NCI-H2196 treated with DMSO at 0.1 percent for 48 hours (cell line): Measurements from ENCODE around the gene SLC6A11.

Experiments
- DNase-seq: peaks from one replicate; lab custom pipeline; 2025; ENCODE audit not compliant: unreplicated experiment; lab: John Stamatoyannopoulos, UW

Gene SLC6A11

DNA sequence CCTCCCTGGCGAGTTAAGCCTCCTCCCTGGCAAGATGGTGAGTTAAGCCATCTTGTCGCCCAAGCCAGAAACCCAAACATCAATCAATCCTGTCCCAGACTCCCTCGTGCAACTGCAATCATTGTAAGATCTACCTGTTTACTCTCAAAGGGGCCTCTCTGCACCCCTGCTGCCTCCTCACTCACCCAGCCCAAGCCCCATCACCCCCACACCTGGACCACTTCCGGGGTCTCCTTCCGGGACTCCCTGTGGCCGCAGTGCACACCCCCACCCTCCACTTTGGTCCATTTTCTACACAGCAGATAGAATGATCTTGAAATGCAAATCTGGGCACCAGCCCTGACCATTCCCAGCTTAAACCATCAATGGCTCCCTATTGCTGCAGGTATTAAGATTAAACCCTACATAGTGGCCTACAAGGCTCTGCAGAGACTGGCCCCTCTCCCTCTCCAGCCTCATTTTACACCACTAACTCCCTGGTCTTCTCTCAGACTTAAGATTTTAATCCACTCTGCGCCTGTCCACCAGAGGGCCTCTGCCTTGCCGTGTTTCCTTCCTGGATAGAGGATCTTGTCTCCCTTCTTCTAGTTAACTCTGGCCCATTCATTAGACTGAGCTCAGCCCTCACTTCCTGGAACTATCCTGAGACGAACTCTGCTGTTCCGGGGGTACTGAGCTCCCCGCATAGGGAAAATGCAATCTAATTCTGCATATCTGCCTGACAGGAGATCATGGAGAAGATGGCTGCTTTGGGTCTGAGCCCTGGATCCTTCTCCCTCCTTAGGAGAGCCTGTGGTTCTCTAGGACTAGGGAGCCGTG, 134.7 kb downstream of the SLC6A11 start:
- no peak for DNase-seq

DNA sequence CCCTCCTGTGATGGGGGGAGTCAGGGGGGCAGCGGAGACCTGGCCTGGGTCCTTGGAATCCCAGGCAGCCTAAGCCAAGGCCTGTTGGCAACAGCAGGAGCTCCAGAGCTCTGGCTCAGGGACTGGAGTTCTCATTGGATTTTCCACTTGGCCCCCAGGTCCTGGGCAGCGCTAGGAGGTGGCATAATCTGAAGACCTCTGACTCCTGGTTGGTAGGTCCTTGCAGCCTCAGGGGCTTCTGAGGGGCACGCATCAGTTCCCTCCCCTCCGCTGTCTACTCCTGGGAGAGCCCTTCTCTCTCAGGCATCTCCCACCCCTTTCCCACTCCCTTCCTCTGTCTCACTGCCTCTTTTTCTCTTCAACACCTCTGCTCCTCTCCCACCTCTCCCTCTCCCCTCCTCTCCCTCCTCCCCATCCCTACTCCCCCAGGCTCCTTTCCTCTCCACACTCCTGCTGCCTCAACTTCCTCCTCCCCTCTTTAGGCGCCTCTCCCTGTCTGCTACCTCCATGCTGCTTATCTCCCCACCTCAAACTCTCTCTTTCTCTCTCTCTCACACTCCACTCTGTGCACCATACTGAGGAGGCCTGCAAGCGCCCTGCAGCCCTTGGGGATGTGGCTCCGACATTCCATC, 135.4 kb downstream of the SLC6A11 start:
- no peak for DNase-seq

DNA sequence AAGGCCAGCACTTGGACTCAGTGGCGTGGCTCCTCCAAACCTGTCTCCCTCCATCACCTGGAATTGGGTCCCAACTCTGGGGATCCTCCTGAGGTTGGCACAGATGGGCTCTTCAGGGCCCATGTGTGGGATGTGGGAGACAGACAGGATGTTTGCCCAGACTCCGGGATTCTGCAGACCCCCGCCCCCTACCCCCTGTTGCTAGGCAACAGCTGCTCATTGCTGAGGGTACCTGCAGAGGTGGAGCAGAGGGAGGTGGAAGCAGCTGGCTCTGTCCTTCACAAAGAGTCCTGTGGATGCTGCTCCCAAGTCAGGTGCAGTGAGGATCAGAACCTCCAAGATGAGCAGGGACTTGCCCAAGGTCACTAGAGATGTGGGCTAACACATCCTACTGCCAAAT, 136.5 kb downstream of the SLC6A11 start:
- DNase-seq, result no peak

DNA sequence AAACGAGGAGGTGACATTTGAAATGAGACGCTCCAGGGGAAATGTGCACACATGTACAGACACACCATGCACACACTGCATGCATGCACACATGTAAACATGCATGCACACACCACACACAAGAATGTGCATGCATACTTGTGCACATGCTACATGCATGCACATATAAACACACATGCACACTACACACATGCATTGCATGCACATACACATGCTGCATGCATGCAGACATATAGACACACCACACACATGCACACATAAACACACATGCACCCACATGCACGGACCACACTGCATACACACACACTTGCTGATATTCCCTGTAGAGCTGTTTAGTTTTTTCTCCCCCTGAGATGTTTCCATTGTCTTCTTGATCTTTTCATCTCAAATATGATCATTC, 138.7 kb downstream of the SLC6A11 start:
- DNase-seq, result no peak

GRCh38 chr3:10955711-10956453, 139.9 kb downstream of the SLC6A11 start:
- no peak for DNase-seq

- DNase-seq, result no peak
These were observed 140.5 kb downstream of the SLC6A11 start for GRCh38 chr3:10956531-10956930.

DNA sequence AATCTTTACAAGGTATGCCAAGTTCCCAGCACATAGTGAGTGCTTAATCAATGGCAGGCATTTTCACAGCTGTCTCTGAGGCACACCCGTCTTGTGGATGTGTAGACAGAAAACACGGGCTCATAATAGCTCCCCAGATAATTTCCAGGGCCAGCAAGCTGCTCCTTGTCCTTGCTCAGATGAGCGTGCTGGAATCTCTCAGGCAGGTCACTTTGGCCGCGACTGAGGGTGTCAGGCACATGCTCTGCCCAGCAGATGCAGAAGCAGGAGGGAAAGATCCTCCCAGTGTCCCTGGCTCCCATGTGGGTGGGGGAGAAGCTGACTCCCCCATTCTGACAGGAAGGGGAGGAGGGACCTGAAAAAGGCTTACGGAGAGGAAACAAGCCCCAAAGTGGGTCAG, 141.0 kb downstream of the SLC6A11 start:
- DNase-seq, result no peak

DNA sequence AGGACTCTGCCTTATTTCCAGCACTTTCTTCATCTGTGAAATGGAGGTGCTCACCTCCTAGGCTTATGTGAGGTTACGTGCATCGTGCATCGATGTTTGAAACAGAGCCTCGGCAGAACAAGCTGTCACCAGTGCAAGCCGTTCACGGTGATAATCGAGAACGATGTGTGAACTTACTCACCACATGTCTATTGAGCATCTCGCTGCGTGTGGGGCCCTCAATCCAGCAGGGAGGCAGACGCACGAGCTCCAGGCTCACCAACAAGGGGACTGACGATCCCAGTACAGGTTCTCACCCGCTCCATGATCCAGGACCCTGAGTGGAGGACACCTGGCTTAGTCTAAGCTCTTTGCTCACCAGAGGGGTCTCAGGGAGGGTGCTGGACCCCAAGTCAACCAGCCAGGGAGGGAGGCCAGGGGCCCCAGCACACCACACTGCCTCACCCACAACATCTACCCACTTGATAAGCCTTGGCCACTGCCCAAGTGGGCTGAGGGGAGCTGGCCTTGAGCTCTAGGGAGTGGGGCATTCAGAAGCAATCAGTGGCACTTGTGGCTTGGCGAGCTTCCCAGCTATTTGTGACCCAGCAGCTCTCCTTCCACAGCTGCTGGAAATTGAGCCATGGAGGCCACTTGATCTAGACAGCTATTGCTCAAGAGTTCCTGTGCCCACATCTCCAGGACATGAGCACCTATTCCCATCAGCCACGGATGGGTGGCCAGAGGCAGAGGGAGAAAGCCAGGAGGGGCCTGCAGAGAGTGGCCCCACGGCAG, 142.1 kb downstream of the SLC6A11 start:
- peak; percentile 63 for DNase-seq

- no peak for DNase-seq
These were observed 144.2 kb downstream of the SLC6A11 start for GRCh38 chr3:10960255-10960654.

- no peak for DNase-seq
These were observed 145.9 kb downstream of the SLC6A11 start for GRCh38 chr3:10961921-10962320.

- DNase-seq, result peak; percentile 15
These were observed 146.5 kb downstream of the SLC6A11 start for GRCh38 chr3:10962481-10963036.

GRCh38 chr3:10964537-10965167, 148.6 kb downstream of the SLC6A11 start:
- no peak for DNase-seq

- DNase-seq, result peak; percentile 8
These were observed 152.4 kb downstream of the SLC6A11 start for GRCh38 chr3:10968401-10968800.

DNA sequence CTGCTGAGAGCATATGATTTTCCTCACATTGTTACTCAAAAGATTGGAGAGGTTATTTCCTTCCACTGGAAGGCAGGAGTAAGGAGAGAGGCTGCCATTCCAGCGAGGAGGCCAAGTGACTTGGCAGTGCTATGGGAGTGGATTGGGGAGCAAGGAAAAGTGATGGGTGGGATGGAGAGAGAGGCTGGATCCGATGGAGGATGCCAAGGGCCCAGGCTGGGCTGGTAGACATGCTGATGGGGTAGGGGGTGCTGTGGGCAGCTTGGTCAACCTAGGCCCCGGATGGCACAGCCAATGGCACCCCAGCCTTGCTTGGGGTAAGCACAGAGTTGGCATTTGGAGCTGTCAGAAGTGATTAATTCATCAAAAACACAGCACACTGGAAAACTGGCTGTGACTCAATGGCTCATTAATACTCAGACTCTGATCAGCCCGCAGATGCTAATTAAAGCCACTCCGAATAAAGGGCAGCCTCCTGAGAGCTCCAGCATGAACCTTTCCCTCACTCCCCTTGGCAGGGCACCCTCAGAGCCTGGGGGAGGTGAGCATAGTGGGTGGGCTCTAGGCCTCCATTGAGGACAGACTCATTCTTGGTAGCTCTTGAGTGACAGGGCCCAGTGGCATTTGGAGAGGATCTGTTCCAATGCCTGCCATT, 154.4 kb downstream of the SLC6A11 start:
- DNase-seq, result no peak

DNA sequence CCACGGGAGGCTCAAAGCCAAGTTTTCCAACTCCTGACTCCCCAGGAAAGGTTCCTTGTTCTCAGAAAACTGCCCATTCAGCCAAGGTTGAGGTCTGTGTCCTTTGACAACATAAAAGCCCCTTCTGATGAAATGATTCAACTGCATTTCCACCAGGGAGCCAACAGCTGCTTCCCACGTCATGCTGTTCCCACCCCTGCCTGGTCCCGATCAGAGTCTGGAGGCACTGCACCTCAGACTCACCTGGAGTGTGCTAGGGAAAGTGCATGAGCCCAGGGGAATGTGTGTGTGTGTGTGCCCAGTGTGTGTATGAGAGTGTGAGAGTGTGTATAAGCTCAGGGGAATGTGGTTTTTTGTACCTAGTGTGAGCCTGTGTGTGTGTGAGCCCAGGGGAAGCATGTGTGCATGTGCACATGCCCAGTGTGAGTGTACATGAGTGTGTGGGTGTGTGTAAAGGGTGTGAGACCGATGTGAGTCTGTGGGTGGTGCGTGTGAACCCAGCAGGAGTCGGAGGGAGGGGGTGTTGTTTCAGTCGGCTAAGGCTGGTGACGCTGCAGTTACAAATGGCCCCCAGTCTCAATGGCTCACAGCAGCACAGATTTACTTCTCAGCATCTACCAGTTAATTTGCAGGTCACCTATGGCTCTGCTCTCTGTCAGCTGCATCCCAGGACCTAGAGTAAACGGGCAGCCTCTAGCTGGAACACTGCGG, 156.2 kb downstream of the SLC6A11 start:
- no peak for DNase-seq

GRCh38 chr3:10973046-10973595, 157.1 kb downstream of the SLC6A11 start:
- no peak for DNase-seq

GRCh38 chr3:10974131-10974530, 158.1 kb downstream of the SLC6A11 start:
- no peak for DNase-seq

- no peak for DNase-seq
These were observed 158.8 kb downstream of the SLC6A11 start for GRCh38 chr3:10974746-10975375.
